Measurements from ENCODE around the gene TRPC5OS.

TRPC5OS gene

DNA sequence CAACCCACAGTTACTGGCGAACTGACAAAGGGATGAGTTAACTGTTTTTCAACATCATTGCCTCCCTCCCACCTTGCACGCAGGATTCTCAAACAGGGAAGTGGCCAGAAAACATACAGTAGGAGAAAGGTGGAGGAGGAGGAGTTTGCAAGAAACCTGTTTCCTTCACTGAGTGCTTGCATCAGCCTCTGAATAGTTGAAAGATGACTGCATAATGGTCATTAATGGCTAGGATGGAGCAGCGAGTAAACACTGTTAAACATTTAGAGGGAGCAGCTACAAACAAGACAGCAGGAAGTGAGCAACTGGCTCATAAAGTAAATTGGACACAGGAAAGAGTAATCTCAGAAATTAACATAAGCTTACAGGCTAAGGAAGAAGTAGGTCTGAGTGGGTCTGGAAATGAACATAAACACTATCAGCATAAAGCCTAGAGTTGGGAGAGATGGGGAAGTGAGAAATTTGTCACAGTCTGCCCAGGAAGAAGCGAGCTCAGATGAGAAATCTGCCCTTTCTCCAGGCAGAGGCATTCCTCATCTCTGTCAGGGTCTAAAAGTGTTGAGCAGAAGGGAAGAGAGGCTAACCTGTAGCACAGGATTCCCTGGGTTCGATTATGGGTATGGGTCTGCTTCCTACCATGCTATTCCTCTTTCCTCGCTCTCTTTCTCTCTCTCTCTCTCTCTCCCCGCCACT is 38.6 kb downstream of the TRPC5OS start:
- no peak for DNase-seq

DNA sequence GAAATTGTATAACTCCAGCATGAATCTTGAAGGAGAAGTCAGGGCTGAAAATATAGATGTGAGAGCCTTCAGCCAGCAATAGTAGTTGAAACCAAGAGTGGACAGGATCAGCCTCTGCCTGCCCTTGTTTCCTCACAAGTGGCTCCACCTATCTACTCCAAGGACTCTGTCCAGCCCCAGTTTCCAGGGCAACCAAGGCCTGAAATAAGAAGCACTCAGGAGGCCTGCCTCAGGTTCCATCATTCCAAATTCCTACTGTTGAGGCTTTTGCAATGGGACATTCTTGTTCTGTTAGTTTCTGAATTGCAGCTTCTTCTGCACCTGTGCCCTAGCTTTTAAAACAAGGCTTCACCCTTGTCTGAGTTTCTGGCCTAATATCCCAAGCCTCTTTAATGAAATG is 41.6 kb downstream of the TRPC5OS start:
- DNase-seq: no peak

DNA sequence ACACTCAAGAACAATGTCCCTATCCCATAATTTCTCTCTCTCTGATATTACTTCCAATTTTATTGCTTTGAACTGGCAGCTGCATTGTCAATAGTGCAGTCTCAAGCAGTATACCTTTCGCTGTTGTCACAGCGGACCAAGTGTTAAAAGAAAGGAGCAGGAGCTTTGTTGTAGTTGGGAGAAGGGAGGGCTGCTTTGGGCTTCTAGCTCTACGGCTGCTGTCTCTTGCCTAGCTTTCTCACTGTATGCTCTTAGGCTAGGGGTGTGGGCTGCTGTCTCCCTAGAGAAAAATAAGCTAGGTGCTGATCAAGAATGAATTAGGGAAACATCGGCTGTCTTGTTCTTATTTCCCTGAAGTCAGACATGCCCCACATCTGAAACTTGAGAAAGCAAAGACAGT is 52.5 kb downstream of the TRPC5OS start:
- DNase-seq: no peak
